Measurements from ENCODE around the gene SHISAL1.

GRCh38 chr22:44336962-44337677 is 24.4 kb upstream of the SHISAL1 start:
- TF ChIP-seq GATA2 (IDR thresholded peaks at IDR 0.05; ENCODE audit: low read depth, low read length) (no peak), GATA3 (IDR thresholded peaks at IDR 0.05; ENCODE audit: low read depth, low read length) (no peak)

All from SH-SY5Y (cell line).